AG10803 (cell line): ENCODE data around the gene GAB4.
"Not testable (repeated sequence)": the region's sequence is repeated elsewhere in the genome, so short reads cannot be mapped to it uniquely, and the experiment has no call there.

Experiments
- DNase-seq: peaks from one replicate; pipeline ENCODE4 v3.0.0; 2010; ENCODE audit warnings: low read depth
- H3K4me3 ChIP-seq: 2 replicates; pipeline ENCODE4 v1.5.1; 2011; ENCODE audit warnings: mild to moderate bottlenecking, low read length, control low read depth
- CTCF ChIP-seq: conservative IDR thresholded peaks from 2 replicates; pipeline ENCODE4 v1.5.1; 2011; ENCODE audit warnings: mild to moderate bottlenecking, low read length, control low read depth, inconsistent platforms

GAB4 gene

GRCh38 chr22:16954060-16954403 lies 54.0 kb downstream of the GAB4 start:
- no peak for TF ChIP-seq CTCF
- no peak for DNase-seq
- H3K4me3 ChIP-seq: no peak overlapping the region

GRCh38 chr22:16953206-16954059 lies 54.6 kb downstream of the GAB4 start:
- no peak for DNase-seq
- no peak overlapping the region for H3K4me3 ChIP-seq
- no peak for TF ChIP-seq CTCF

GRCh38 chr22:16949561-16949960 lies 58.5 kb downstream of the GAB4 start:
- no peak overlapping the region for H3K4me3 ChIP-seq
- TF ChIP-seq CTCF: no peak
- no peak for DNase-seq

GRCh38 chr22:16937811-16938210 lies 70.2 kb downstream of the GAB4 start:
- no peak overlapping the region for H3K4me3 ChIP-seq
- no peak for DNase-seq
- no peak for TF ChIP-seq CTCF

- H3K4me3 ChIP-seq, DNase-seq: not testable (repeated sequence)
Observed at GRCh38 chr22:16937209-16937608, 70.8 kb downstream of the GAB4 start.

- H3K4me3 ChIP-seq: no peak overlapping the region
- DNase-seq: no peak
Observed at GRCh38 chr22:16936625-16937024, 71.4 kb downstream of the GAB4 start.

GRCh38 chr22:16935209-16935608 lies 72.8 kb downstream of the GAB4 start:
- no peak for TF ChIP-seq CTCF
- no peak overlapping the region for H3K4me3 ChIP-seq
- DNase-seq: no peak

More at GRCh38 chr22:16936625-16937024, 71.4 kb downstream of the GAB4 start:
- no peak for TF ChIP-seq CTCF
